ENCODE data around the gene MAP7D1.

- TF ChIP-seq, protein P1, sequence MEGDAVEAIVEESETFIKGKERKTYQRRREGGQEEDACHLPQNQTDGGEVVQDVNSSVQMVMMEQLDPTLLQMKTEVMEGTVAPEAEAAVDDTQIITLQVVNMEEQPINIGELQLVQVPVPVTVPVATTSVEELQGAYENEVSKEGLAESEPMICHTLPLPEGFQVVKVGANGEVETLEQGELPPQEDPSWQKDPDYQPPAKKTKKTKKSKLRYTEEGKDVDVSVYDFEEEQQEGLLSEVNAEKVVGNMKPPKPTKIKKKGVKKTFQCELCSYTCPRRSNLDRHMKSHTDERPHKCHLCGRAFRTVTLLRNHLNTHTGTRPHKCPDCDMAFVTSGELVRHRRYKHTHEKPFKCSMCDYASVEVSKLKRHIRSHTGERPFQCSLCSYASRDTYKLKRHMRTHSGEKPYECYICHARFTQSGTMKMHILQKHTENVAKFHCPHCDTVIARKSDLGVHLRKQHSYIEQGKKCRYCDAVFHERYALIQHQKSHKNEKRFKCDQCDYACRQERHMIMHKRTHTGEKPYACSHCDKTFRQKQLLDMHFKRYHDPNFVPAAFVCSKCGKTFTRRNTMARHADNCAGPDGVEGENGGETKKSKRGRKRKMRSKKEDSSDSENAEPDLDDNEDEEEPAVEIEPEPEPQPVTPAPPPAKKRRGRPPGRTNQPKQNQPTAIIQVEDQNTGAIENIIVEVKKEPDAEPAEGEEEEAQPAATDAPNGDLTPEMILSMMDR (IDR thresholded peaks at IDR 0.05; ENCODE audit: poor library complexity) = no peak
- TF ChIP-seq EZH2 (IDR thresholded peaks at IDR 0.05; ENCODE audit: borderline replicate concordance) (no peak), EZH2phosphoT487 (IDR thresholded peaks at IDR 0.05; ENCODE audit: low read depth, severe bottlenecking, unreplicated experiment) (no peak)
These were observed 27.6 kb upstream of the MAP7D1 start for GRCh38 chr1:36128126-36128904.

All from hepatocyte (in vitro differentiated cells).